CD8-positive, alpha-beta memory T cell (primary cell): ENCODE measurements around the gene ACTR10. TPM values are rescaled to one million over a fixed set of nuclear protein-coding genes. Genes with fewer than 3 reads are reported as not detected.
"Not testable (repeated sequence)": the region's sequence is repeated elsewhere in the genome, so short reads cannot be mapped to it uniquely, and the experiment has no call there.

ENCODE experiments used
- CTCF ChIA-PET: fragments of 350-600 bp; sonication (Branson Sonifier 250); formaldehyde crosslinking; loops from one replicate; lab custom pipeline; 2021; ENCODE audit warnings: antibody characterized with exemption; lab: Charles Lee
- POLR2A ChIA-PET: fragments of 350-600 bp; sonication (Branson Sonifier 250); formaldehyde crosslinking; loops from one replicate; lab custom pipeline; 2021; ENCODE audit warnings: antibody characterized with exemption; lab: Charles Lee
- DNase-seq, 5 donors: peaks; one replicate each; pipeline versions ENCODE4 v3.0.0 to v3.0.0-alpha.2; 2020 to 2022; ENCODE audit warnings: mixed read lengths in 1 of 5
- H3K27ac ChIP-seq: one replicate; pipeline ENCODE4 v1.7.0; 2013; ENCODE audit warnings: low read depth, mild to moderate bottlenecking, low read length, moderate library complexity
- H3K27me3 ChIP-seq: 2 replicates; pipeline ENCODE4 v1.7.0; 2013; ENCODE audit warnings: low read length, mild to moderate bottlenecking; ENCODE audit not compliant: insufficient read depth, poor library complexity, severe bottlenecking
- H3K36me3 ChIP-seq: 2 replicates; pipeline ENCODE4 v1.7.0; 2013; ENCODE audit warnings: mild to moderate bottlenecking, low read length, moderate library complexity; ENCODE audit not compliant: insufficient read depth
- H3K4me1 ChIP-seq: 2 replicates; pipeline ENCODE4 v1.7.0; 2013; ENCODE audit warnings: mild to moderate bottlenecking, low read length, moderate library complexity; ENCODE audit not compliant: insufficient read depth
- H3K4me3 ChIP-seq: 2 replicates; pipeline ENCODE4 v1.7.0; 2013; ENCODE audit warnings: mild to moderate bottlenecking, low read length
- H3K9me3 ChIP-seq: 2 replicates; pipeline ENCODE4 v1.7.0; 2013; ENCODE audit warnings: mild to moderate bottlenecking, low read length
- H3K27ac Mint-ChIP-seq, 8 donors: one replicate each; pipeline ENCODE4 v1.8.0; 2020 to 2021; ENCODE audit warnings: mixed read lengths in 8 of 8, mild to moderate bottlenecking in 6 of 8, inconsistent platforms in 3 of 8, moderate library complexity in 3 of 8
- H3K27me3 Mint-ChIP-seq, 2 donors: one replicate each; pipeline ENCODE4 v1.8.0; 2020 to 2021; ENCODE audit warnings: mixed read lengths in 2 of 2, mild to moderate bottlenecking in 1 of 2, moderate library complexity in 1 of 2
- H3K36me3 Mint-ChIP-seq, 3 donors: one replicate each; pipeline ENCODE4 v1.8.0; 2020 to 2021; ENCODE audit warnings: mixed read lengths in 3 of 3, inconsistent platforms in 1 of 3, mild to moderate bottlenecking in 1 of 3
- H3K4me1 Mint-ChIP-seq, 3 donors: one replicate each; pipeline ENCODE4 v1.8.0; 2020 to 2021; ENCODE audit warnings: mixed read lengths in 3 of 3, inconsistent platforms in 1 of 3, mild to moderate bottlenecking in 1 of 3
- H3K4me3 Mint-ChIP-seq, 7 donors: one replicate each; pipeline ENCODE4 v1.8.0; 2020 to 2021; ENCODE audit warnings: mixed read lengths in 7 of 7, mild to moderate bottlenecking in 6 of 7, moderate library complexity in 4 of 7, inconsistent platforms in 2 of 7
- H3K9me3 Mint-ChIP-seq, 5 donors: one replicate each; pipeline ENCODE4 v1.8.0; 2020 to 2022; ENCODE audit warnings: mixed read lengths in 5 of 5, mild to moderate bottlenecking in 3 of 5, moderate library complexity in 2 of 5, inconsistent platforms in 1 of 5
- polyA plus RNA-seq: library from polyadenylated mRNA; unstranded; fragments of 300-500 nt; fragmentation: Illumina TruSeq; gene quantifications from one replicate; pipeline ENCODE4 v1.2.3, GENCODE V29; 2021
- total RNA-seq, 2 experiments: library from RNA; stranded (reverse); gene quantifications; one replicate each; pipeline ENCODE4 v1.2.3, GENCODE V29; 2021

Gene ACTR10
- total and polyA plus RNA-seq, 3 experiments from 2014 or later: 38.7 to 81.9 (median 41.5) TPM

DNA sequence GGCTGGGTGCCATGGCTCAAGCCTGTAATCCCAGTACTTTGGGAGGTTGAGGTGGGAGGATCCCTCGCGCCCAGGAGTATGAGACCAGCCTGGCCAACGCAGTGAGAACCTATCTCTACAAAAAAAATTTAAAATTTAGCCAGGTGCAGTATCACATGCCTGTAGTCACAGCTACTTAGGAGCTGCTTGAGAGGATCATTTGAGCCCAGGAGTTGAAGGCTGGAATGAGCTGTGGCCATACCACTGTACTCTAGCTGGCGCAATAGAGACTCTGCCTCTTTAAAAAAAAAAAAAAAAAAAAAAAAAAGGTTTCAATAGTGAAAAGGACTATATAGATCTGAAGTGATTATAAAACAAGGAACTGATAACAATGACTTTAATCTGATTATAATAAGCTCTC lies 58.2 kb downstream of the ACTR10 start:
- H3K27me3 Mint-ChIP-seq: no peaks in the 10 kb centered on the region
- Histone ChIP-seq H3K27me3 (no peaks in the 10 kb centered on the region), H3K36me3 (peaks cover 34% of the 10 kb centered on the region), H3K9me3 (no peaks in the 10 kb centered on the region), H3K4me1 (no peaks in the 10 kb centered on the region), H3K4me3 (no peak overlapping the region), H3K27ac (no peak overlapping the region)
- ChIA-PET CTCF (interaction anchor here (1.1 kb wide), 1 partner anchor 13 kb away, joined by 3 read pairs; the partner anchor contains the start of gene PSMA3), POLR2A (interaction anchor here (0.7 to 1.0 kb wide), 3 partner anchors 14 to 25 kb away, joined by 3 to 9 read pairs (median 7); partner anchors contain the start of gene PSMA3)
- DNase-seq: no peak
- H3K4me3 Mint-ChIP-seq: no peak overlapping the region
- H3K27ac Mint-ChIP-seq: peak overlapping the region in 3 of 8 donors; percentile 13 to 88 (median 61)
- H3K4me1 Mint-ChIP-seq: peaks cover 18 to 22% (median 20%) of the 10 kb centered on the region in 3 donors
- peaks cover 6 to 73% (median 8%) of the 10 kb centered on the region in 3 donors for H3K36me3 Mint-ChIP-seq
- no peaks in the 10 kb centered on the region for H3K9me3 Mint-ChIP-seq

DNA sequence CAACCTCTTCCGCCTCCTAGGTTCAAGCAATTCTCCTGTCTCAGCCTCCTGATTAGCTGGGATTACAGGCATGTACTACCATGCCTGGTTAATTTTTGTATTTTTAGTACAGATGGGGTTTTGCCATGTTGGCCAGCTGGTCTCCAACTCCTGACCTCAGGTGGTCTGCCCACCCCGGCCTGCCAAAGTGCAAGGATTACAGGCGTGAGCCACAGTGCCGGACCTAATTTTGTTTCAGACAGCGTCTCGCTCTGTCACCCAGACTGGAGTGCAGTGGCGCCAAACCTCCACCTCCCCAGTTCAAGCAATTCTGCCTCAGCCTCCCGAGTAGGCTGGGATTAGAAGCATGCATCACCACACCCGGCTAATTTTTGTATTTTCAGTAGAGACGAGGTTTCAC lies 62.1 kb downstream of the ACTR10 start:
- peaks cover 5 to 83% (median 15%) of the 10 kb centered on the region in 3 donors for H3K36me3 Mint-ChIP-seq
- CTCF ChIA-PET: not testable (repeated sequence)
- POLR2A ChIA-PET: interaction anchor here (0.6 kb wide), 1 partner anchor 64 kb away, joined by 11 read pairs; no protein-coding TSS in a partner anchor

DNA sequence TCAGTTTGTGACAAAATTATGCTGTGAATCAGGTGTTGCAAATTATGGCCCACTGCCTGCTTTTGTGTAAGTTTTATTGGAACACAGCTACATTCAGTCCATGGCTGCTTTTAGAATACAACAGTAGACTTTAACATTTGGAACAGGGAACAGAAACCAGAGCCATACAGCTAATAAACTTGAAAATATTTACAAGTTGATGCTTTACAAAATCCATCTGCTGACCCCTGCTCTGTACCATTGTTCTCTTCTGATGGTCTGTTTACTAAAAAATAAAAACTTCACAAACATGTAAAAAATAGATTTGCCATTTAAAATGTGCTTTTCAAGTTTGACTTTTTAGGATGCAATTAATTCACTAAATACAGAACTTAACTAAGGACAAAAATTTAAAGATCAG lies 65.5 kb downstream of the ACTR10 start:
- H3K9me3 Mint-ChIP-seq: no peaks in the 10 kb centered on the region
- Histone ChIP-seq H3K9me3 (no peaks in the 10 kb centered on the region), H3K4me1 (no peaks in the 10 kb centered on the region), H3K4me3 (no peak overlapping the region), H3K27me3 (no peaks in the 10 kb centered on the region), H3K36me3 (peaks cover 43% of the 10 kb centered on the region), H3K27ac (no peak overlapping the region)
- H3K4me3 Mint-ChIP-seq: no peak overlapping the region
- peaks cover 4 to 31% (median 28%) of the 10 kb centered on the region in 3 donors for H3K4me1 Mint-ChIP-seq
- peak overlapping the region in 4 of 8 donors; percentile 29 to 73 (median 50) for H3K27ac Mint-ChIP-seq
- ChIA-PET POLR2A (no interaction called here), CTCF (no interaction called here)
- no peak for DNase-seq
- H3K27me3 Mint-ChIP-seq: no peaks in the 10 kb centered on the region
- H3K36me3 Mint-ChIP-seq: peaks cover 0 to 87% (median 17%) of the 10 kb centered on the region in 3 donors

More for the DNA sequence above, 62.1 kb downstream of the ACTR10 start:
- not testable (repeated sequence) for H3K4me3 Mint-ChIP-seq, DNase-seq, H3K27ac ChIP-seq, H3K27me3 ChIP-seq, H3K27ac Mint-ChIP-seq, H3K9me3 Mint-ChIP-seq, H3K9me3 ChIP-seq, H3K4me3 ChIP-seq, H3K27me3 Mint-ChIP-seq, H3K4me1 ChIP-seq
- peaks cover 54% of the 10 kb centered on the region for H3K36me3 ChIP-seq
- H3K4me1 Mint-ChIP-seq: peaks cover 12 to 30% (median 23%) of the 10 kb centered on the region in 3 donors

DNA sequence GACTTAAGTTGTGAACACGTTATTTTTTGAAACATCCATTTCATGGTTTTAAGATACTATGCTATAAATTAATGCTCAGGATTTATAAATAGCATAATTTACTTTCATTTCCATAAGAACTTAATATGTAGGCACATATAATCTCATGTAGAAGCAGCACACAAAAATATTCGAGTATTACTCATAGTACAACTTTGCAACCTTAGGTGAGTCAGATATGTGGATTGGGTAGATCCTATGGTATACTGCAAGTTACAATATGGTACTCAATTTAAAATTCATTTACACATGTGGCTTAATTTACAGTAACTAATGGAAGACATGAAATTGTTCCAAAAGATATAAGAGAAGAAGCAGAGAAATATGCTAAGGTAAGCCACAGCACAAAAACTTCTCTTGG lies 70.7 kb downstream of the ACTR10 start:
- peak overlapping the region in 5 of 8 donors; percentile 24 to 60 (median 42) for H3K27ac Mint-ChIP-seq
- no peaks in the 10 kb centered on the region for H3K9me3 Mint-ChIP-seq
- POLR2A ChIA-PET: no interaction called here
- Histone ChIP-seq H3K27ac (no peak overlapping the region), H3K9me3 (no peaks in the 10 kb centered on the region), H3K4me1 (peaks cover 16% of the 10 kb centered on the region), H3K27me3 (no peaks in the 10 kb centered on the region), H3K4me3 (no peak overlapping the region), H3K36me3 (peaks cover 39% of the 10 kb centered on the region)
- peaks cover 22 to 63% (median 42%) of the 10 kb centered on the region in 3 donors for H3K4me1 Mint-ChIP-seq
- no peaks in the 10 kb centered on the region for H3K27me3 Mint-ChIP-seq
- DNase-seq: no peak
- H3K36me3 Mint-ChIP-seq: peaks cover 0 to 86% (median 22%) of the 10 kb centered on the region in 3 donors
- CTCF ChIA-PET: no interaction called here
- H3K4me3 Mint-ChIP-seq: no peak overlapping the region

DNA sequence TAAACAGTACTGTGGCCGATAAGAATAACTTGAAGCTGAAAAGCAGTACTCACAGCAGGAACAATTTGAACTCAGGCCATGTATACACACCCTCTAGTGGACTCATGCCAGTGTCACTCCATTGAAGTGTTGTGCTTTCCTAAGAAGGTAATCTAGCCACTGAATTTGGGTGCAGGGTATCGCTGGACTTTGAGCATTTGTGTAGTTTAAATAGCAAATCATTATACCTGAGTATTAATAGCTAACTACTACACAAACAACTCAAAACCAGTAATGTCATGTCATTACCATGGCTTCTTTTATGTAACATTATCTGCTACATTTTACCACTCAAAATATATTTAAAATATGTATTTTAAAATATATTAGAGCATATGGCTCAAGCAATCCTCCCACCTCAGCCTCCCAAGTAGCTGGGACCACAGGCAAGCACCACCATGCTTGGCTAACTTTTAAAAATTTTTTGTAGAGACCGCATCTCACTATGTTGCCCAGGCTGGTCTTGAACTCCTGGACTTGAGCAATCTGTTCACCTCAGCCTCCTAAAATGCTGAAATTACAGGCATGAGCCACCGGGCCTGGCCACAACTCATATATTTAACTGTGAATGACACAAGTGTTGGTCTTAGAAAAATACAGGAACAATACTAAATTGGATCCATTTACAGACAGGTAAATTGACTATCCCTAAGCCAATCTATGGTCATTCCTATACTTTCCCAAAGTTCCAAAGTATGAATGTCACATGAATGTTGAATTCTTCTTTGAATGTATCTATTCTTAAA lies 72.8 kb downstream of the ACTR10 start:
- peaks cover 24% of the 10 kb centered on the region for H3K36me3 ChIP-seq
- CTCF ChIA-PET: interaction anchor here (0.7 kb wide), 1 partner anchor 85 kb away, joined by 4 read pairs; no protein-coding TSS in a partner anchor
- H3K9me3 ChIP-seq: no peaks in the 10 kb centered on the region
- POLR2A ChIA-PET: interaction anchor here (0.6 to 2.1 kb wide), 2 partner anchors 9 to 25 kb away, joined by 3 to 5 read pairs; partner anchors contain the start of gene ARID4A
- Mint-ChIP-seq H3K27me3 (no peaks in the 10 kb centered on the region), H3K27ac (peak overlapping the region in 5 of 8 donors; percentile 23 to 50 (median 36)), H3K4me3 (no peak overlapping the region), H3K36me3 (peaks cover 0 to 79% (median 16%) of the 10 kb centered on the region in 3 donors), H3K9me3 (no peaks in the 10 kb centered on the region), H3K4me1 (peaks cover 32 to 65% (median 46%) of the 10 kb centered on the region in 3 donors)
- H3K4me3 ChIP-seq: no peak overlapping the region
- DNase-seq: no peak
- H3K4me1 ChIP-seq: peaks cover 29% of the 10 kb centered on the region
- H3K27me3 ChIP-seq: no peaks in the 10 kb centered on the region
- no peak overlapping the region for H3K27ac ChIP-seq

DNA sequence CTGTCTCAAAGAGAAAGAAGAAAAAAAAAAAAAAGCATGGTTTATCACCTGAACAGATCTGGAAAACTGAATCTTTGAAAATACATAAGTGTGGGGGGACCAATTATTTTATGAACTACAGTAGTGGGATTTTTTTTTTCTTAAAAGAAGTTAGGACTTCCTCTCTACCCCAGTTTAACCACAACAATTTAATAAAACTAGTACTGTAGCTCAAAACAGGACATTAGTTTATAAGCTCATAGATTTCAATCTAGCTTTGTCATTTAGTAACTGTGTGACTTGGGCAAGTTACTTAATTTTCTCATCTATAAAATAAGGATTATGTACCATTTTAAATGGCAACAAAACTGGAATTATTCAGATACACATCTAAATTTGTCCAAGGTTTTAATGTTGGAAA lies 74.9 kb downstream of the ACTR10 start:
- H3K4me3 Mint-ChIP-seq: peak overlapping the region in 6 of 7 donors; percentile 0 to 52 (median 10)
- H3K4me3 ChIP-seq: no peak overlapping the region
- H3K4me1 Mint-ChIP-seq: peaks cover 38 to 69% (median 44%) of the 10 kb centered on the region in 3 donors
- peaks cover 0 to 78% (median 18%) of the 10 kb centered on the region in 3 donors for H3K36me3 Mint-ChIP-seq
- no peaks in the 10 kb centered on the region for H3K27me3 ChIP-seq
- ChIA-PET POLR2A (interaction anchor here (0.7 to 3.2 kb wide), 3 partner anchors 17 to 57 kb away, joined by 3 to 14 read pairs (median 9); partner anchors contain the start of gene ARID4A), CTCF (interaction anchor here (1.6 to 2.2 kb wide), 2 partner anchors 25 to 88 kb away, joined by 4 to 6 read pairs; no protein-coding TSS in a partner anchor)
- H3K9me3 Mint-ChIP-seq: no peaks in the 10 kb centered on the region
- peaks cover 29% of the 10 kb centered on the region for H3K4me1 ChIP-seq
- no peak for DNase-seq
- peaks cover 27% of the 10 kb centered on the region for H3K36me3 ChIP-seq
- H3K27ac Mint-ChIP-seq: peak overlapping the region in 7 of 8 donors; percentile 57 to 94 (median 83)
- H3K27me3 Mint-ChIP-seq: no peaks in the 10 kb centered on the region
- H3K27ac ChIP-seq: no peak overlapping the region
- H3K9me3 ChIP-seq: no peaks in the 10 kb centered on the region

DNA sequence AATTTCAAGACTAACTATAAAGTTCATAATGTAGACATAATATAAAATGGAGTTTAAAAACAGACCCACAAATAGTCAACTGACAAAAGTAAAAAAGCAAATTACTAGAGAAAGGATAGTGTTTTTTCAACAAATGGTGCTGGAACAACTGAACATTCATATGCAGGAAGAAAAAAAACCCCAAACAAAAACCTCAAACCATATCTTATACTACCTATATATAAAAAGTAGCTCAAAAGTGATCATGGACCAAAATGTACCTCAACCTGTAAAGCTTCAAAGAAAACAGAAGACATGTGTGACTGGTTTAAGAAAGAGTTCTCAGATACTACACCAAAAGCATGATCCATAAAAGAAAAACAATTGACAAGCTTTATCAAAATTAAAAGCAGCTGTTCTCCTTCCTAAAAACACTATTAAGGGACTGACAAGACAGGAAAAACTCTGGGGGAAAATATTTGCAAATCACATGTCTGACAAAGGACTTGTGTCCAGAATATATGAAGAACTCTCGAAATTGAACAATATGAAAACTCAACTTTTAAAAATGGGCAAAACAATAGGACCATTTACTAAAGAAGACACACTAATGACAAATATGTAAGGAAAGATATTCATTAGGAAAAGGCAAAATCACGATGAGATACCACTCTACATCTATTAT lies 75.7 kb downstream of the ACTR10 start:
- Histone ChIP-seq H3K9me3 (no peaks in the 10 kb centered on the region), H3K4me1 (peaks cover 32% of the 10 kb centered on the region), H3K4me3 (no peak overlapping the region), H3K27ac (no peak overlapping the region), H3K36me3 (peaks cover 27% of the 10 kb centered on the region), H3K27me3 (no peaks in the 10 kb centered on the region)
- H3K4me1 Mint-ChIP-seq: peaks cover 43 to 69% (median 48%) of the 10 kb centered on the region in 3 donors
- CTCF ChIA-PET: interaction anchor here (1.6 to 2.2 kb wide), 2 partner anchors 24 to 87 kb away, joined by 4 to 6 read pairs; no protein-coding TSS in a partner anchor
- H3K9me3 Mint-ChIP-seq: no peaks in the 10 kb centered on the region
- H3K36me3 Mint-ChIP-seq: peaks cover 0 to 77% (median 20%) of the 10 kb centered on the region in 3 donors
- peak overlapping the region in 7 of 8 donors; percentile 57 to 94 (median 84) for H3K27ac Mint-ChIP-seq
- POLR2A ChIA-PET: interaction anchor here (0.6 to 3.2 kb wide), 3 partner anchors 18 to 41 kb away, joined by 6 to 14 read pairs (median 9); partner anchors contain the start of gene ARID4A
- no peaks in the 10 kb centered on the region for H3K27me3 Mint-ChIP-seq
- peak overlapping the region in 6 of 7 donors; percentile 25 to 60 (median 37) for H3K4me3 Mint-ChIP-seq
- peak in 1 of 5 donors; percentile 16 for DNase-seq
